ENCODE results near the gene RPS19BP1. TPM values are rescaled to one million over a fixed set of nuclear protein-coding genes. Genes with fewer than 3 reads are reported as not detected.
"Not testable (repeated sequence)": the region's sequence is repeated elsewhere in the genome, so short reads cannot be mapped to it uniquely, and the experiment has no call there.

RPS19BP1 gene
- total RNA-seq, 2 experiments from 2014 or later: 66.5 to 71.4 TPM

DNA sequence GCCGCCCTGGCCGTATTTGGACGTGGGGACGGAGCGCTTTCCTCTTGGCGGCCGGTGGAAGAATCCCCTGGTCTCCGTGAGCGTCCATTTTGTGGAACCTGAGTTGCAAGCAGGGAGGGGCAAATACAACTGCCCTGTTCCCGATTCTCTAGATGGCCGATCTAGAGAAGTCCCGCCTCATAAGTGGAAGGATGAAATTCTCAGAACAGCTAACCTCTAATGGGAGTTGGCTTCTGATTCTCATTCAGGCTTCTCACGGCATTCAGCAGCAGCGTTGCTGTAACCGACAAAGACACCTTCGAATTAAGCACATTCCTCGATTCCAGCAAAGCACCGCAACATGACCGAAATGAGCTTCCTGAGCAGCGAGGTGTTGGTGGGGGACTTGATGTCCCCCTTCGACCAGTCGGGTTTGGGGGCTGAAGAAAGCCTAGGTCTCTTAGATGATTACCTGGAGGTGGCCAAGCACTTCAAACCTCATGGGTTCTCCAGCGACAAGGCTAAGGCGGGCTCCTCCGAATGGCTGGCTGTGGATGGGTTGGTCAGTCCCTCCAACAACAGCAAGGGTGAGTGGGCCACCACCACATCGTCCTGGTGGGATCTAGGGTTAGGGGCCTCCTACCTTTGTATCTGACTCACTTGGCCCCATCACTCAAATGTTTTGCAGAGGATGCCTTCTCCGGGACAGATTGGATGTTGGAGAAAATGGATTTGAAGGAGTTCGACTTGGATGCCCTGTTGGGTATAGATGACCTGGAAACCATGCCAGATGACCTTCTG is 11.3 kb downstream of the RPS19BP1 start:
- not testable (repeated sequence) for H3K27me3 Mint-ChIP-seq; ATAC-seq (ENCODE audit: low read depth); H3K9me3 Mint-ChIP-seq; DNase-seq
- POLR2A ChIA-PET: interaction anchor here (0.9 to 4.7 kb wide), 12 partner anchors 9 to 523 kb away, joined by 3 to 80 read pairs (median 6); partner anchors contain the start of genes MIEF1, RPL3, RPS19BP1 and SYNGR1
- peak overlapping the region; percentile 99 for H3K27ac Mint-ChIP-seq
- H3K36me3 Mint-ChIP-seq: peaks cover 47% of the 10 kb centered on the region
- peaks cover 56% of the 10 kb centered on the region for H3K4me1 Mint-ChIP-seq
- peak overlapping the region; percentile 96 for H3K4me3 Mint-ChIP-seq

DNA sequence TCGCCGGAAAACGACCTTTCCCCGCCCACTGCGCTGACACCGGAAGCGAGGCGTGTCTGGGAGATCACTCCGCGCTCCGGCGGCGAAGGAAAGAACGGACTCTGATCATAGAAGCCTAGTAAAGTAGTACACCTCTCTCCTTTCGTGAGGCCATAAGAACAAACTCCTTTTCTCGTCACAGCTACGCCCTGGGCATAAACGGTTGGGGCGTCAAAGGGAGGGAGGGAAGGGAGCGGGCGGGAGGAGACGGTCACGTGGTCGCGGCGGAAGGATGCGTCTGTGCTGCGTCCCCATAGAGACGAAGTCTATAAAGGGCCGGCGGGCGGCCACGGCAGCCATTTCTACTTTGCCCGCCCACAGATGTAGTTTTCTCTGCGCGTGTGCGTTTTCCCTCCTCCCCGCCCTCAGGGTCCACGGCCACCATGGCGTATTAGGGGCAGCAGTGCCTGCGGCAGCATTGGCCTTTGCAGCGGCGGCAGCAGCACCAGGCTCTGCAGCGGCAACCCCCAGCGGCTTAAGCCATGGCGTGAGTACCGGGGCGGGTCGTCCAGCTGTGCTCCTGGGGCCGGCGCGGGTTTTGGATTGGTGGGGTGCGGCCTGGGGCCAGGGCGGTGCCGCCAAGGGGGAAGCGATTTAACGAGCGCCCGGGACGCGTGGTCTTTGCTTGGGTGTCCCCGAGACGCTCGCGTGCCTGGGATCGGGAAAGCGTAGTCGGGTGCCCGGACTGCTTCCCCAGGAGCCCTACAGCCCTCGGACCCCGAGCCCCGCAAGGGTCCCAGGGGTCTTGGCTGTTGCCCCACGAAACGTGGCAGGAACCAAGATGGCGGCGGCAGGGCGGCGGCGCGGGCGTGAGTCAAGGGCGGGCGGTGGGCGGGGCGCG is 12.1 kb downstream of the RPS19BP1 start, which contains the start of gene ATF4:
ATF4 (plus strand) TSS at position 337 of the 880 bp plus-strand sequence. CDS start 884 bp downstream, outside the sequence.
- H3K27ac Mint-ChIP-seq: peak within 1 kb of the TSS; percentile 99
- POLR2A ChIA-PET: interaction anchor here (0.6 to 4.7 kb wide), 40 partner anchors 10 to 881 kb away, joined by 3 to 80 read pairs (median 4); partner anchors contain the start of genes MIEF1, RPL3, RPS19BP1 and SYNGR1
- no peaks in the 10 kb centered on the region for H3K9me3 Mint-ChIP-seq
- H3K4me3 Mint-ChIP-seq: peak within 1 kb of the TSS; percentile 96
- peaks cover 49% of the 10 kb centered on the region for H3K36me3 Mint-ChIP-seq
- H3K4me1 Mint-ChIP-seq: peaks cover 59% of the 10 kb centered on the region
- DNase-seq: peak; percentile 90
- peak; percentile 23 for ATAC-seq (ENCODE audit: low read depth)
- H3K27me3 Mint-ChIP-seq: no peaks in the 10 kb centered on the region

DNA sequence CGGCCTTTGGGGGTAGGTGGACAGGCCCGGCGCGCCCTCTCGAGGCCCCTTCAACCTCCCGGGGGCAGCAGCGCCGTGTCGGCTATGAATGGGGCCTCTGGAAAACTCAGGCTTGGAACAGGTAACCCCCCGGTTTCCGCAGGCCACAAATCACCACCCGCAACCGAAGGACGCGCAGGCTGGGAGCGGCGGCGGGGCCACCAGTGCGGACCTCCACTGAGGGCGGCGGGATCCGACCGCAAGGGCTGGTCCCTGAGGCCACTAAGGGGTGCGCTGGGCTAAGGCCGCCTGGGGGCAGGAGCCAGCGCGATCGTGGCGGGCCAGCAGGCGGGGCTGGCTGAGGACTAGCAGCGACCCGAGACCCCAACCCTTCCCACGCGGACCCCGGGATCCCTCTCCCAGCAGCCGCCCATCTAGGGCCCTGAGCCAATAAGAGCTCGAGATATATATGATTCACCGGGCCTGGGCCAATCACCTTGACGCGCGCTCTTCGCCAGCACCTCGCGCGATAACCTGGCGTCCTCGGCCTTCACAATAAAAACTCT is 12.8 kb downstream of the RPS19BP1 start:
- Mint-ChIP-seq H3K9me3 (no peaks in the 10 kb centered on the region), H3K36me3 (peaks cover 42% of the 10 kb centered on the region), H3K27me3 (no peaks in the 10 kb centered on the region), H3K4me3 (peak overlapping the region; percentile 96), H3K4me1 (peaks cover 53% of the 10 kb centered on the region), H3K27ac (peak overlapping the region; percentile 99)
- DNase-seq: peak; percentile 92
- peak; percentile 94 for ATAC-seq (ENCODE audit: low read depth)
- POLR2A ChIA-PET: interaction anchor here (0.6 to 4.7 kb wide), 37 partner anchors 9 to 882 kb away, joined by 3 to 80 read pairs (median 5); partner anchors contain the start of genes MIEF1, RPL3, RPS19BP1 and SYNGR1

DNA sequence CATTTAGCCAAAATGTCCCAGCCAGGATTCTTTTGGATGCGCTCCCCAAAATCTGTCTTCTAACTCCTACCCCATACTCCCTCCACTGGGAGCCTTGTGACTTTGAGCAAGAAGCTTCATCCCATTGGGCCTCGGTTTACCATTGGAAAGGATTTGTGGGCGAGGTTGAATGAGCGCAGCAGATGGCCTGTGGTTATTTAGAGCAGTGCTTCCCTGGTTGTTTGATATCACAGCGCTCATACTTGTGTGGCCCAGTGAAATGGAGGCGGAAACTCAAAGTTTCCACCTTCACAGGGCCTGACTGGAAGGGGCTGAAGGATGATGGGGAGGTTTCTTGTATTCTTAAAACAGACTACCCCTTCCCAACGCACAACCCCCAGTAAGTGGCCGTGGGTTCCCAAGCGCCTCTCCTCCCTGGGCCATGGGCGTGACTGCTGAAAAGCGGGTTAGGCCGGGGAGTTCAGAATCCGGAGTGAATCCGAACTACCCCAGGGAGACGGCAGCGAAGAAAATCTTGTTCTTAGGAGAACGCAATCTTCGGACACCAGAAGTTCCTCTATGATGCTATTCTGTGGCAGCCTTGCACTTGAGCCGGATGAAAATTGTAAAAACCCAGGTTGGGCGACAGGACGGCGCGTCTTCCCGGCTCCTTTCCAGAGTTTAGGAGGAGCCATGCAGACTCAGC is 13.4 kb downstream of the RPS19BP1 start:
- peak overlapping the region; percentile 96 for H3K4me3 Mint-ChIP-seq
- H3K9me3 Mint-ChIP-seq: no peaks in the 10 kb centered on the region
- H3K36me3 Mint-ChIP-seq: peaks cover 42% of the 10 kb centered on the region
- no peaks in the 10 kb centered on the region for H3K27me3 Mint-ChIP-seq
- peak overlapping the region; percentile 99 for H3K27ac Mint-ChIP-seq
- POLR2A ChIA-PET: interaction anchor here (0.7 to 4.7 kb wide), 30 partner anchors 9 to 525 kb away, joined by 3 to 80 read pairs (median 6); partner anchors contain the start of genes MIEF1, RPL3, RPS19BP1 and TAB1
- H3K4me1 Mint-ChIP-seq: peaks cover 52% of the 10 kb centered on the region
- DNase-seq (no peak), ATAC-seq (ENCODE audit: low read depth) (no peak)

DNA sequence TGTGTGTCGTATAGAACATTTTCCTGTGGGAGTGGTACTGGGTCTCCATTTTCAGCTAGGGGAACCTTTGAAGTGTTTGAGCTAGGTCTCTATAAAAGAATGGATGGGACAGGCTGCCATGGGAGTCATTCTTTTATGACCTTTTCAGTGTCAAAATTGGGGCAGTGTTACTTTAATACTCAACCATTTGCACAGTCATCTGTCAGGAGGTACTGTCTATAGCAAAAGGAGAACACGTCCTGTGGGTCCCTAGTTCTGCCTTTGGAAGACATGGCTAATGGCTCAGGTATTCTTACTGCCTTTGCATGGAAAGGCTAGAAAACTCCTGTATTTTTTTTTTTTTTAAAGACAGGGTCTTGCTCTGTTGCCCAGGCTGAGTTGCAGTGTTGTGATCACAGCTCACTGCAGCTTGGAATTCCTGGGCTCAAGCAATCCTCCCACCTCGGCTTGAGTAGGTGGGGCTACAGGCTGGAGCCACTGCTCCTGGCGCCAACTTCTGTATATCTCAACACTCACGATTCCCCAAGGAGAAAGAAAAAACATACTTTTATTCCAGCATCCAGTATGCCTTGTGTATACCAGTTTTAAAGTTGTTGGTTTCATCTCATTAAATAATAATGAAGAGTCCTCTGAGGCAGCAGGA is 14.3 kb downstream of the RPS19BP1 start:
- peaks cover 43% of the 10 kb centered on the region for H3K36me3 Mint-ChIP-seq
- no peaks in the 10 kb centered on the region for H3K27me3 Mint-ChIP-seq
- peak overlapping the region; percentile 96 for H3K4me3 Mint-ChIP-seq
- POLR2A ChIA-PET: interaction anchor here (1.0 to 4.0 kb wide), 5 partner anchors 10 to 199 kb away, joined by 3 to 21 read pairs (median 4); partner anchors contain the start of genes MIEF1 and RPL3
- DNase-seq (no peak), ATAC-seq (ENCODE audit: low read depth) (no peak)
- H3K4me1 Mint-ChIP-seq: peaks cover 49% of the 10 kb centered on the region
- peak overlapping the region; percentile 99 for H3K27ac Mint-ChIP-seq
- no peaks in the 10 kb centered on the region for H3K9me3 Mint-ChIP-seq

DNA sequence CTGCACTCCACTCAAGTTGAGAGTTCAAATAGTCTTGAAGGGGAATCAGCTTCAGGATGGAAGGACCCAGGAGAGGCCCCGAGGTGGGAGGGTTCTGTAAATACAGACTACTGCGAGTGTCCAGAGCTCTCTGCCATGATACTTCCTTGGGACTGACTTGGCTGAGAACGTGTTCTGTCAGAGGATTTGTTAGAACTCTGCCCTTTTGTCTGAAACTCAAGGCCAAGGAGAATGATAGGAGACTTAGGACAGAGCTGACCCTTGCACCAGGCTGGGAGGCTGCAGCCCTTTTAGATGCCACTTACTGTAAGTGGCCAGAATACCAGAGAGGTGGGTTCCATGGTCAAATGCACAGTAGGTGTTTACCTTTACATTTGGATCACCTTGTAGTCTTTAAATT is 15.1 kb downstream of the RPS19BP1 start:
- ATAC-seq (ENCODE audit: low read depth): no peak
- H3K9me3 Mint-ChIP-seq: no peaks in the 10 kb centered on the region
- no peak overlapping the region for H3K4me3 Mint-ChIP-seq
- H3K27me3 Mint-ChIP-seq: no peaks in the 10 kb centered on the region
- DNase-seq: no peak
- peaks cover 42% of the 10 kb centered on the region for H3K4me1 Mint-ChIP-seq
- POLR2A ChIA-PET: interaction anchor here (1.0 to 4.0 kb wide), 4 partner anchors 11 to 198 kb away, joined by 3 to 21 read pairs (median 5); partner anchors contain the start of genes MIEF1 and RPL3
- H3K36me3 Mint-ChIP-seq: peaks cover 35% of the 10 kb centered on the region
- H3K27ac Mint-ChIP-seq: no peak overlapping the region

DNA sequence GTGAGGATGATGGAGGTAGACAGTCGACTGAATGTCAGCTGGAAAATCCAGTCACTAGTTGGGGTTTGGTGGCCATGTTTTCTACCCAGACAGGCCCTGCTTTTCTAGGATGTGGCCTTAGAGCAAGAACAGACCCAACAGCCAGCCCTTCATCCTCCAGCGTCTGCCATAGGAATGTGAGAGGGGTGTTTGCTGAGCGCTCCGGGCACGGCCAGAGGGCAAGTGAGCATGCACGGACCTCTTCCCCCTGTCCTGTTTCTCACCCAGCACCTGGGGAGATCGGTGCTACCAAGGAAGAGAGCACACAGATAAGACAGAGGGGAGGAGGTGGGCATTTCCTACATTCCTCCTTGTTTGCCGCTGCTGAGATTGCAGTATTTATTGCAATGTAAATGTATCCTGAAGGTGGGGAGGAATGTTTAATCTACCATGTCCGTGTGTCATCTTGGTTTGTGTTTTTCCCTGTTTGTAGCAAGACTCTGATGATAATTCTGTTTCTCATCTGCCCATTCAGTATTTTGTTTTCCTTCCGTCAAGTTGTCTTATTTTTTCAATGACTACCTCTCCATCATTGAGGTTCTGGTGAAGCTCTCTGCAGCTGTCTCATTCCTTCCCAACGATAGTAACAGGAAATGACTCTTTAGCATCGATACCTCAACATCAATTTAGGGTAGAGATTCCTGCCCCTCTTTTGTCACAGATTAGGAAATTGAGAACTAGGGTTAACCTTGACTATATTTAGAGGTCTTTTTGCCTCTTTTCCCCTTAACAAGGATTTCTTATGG is 17.1 kb downstream of the RPS19BP1 start:
- peaks cover 31% of the 10 kb centered on the region for H3K4me1 Mint-ChIP-seq
- DNase-seq (no peak), ATAC-seq (ENCODE audit: low read depth) (no peak)
- peak overlapping the region; percentile 36 for H3K27ac Mint-ChIP-seq
- no peaks in the 10 kb centered on the region for H3K9me3 Mint-ChIP-seq
- no peaks in the 10 kb centered on the region for H3K27me3 Mint-ChIP-seq
- peaks cover 18% of the 10 kb centered on the region for H3K36me3 Mint-ChIP-seq
- POLR2A ChIA-PET: interaction anchor here (0.6 to 4.0 kb wide), 7 partner anchors 8 to 1090 kb away, joined by 3 to 21 read pairs (median 4); partner anchors contain the start of genes MIEF1 and TAB1
- no peak overlapping the region for H3K4me3 Mint-ChIP-seq

DNA sequence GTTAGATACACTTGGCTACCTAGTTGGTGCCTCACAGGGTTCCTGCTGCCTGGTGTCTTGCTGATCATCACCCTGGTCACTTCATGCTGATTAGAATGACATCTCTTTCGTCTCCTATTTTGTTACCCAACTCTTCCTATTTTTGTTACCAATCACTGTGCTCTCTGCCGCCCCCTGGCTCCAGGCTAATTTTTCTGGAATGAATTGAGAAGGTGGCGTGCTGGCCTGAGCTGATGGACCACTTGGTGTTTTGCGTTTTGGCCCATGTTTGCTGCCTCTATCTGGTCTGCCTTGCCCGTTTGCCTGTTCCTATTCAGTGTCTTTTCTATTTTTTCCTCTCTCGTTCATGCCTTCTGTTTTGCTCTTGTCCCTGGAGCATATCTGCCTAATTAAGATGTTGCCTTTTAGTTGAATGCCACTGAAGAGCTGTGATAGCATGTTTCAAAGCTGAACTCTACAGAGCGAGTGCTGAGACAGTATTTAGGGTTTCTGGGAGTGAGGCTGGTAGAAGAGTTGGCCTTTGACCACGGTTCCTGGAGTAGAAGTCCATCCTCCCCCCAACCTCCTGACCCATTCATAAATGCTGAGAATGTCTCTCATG is 18.1 kb downstream of the RPS19BP1 start:
- no peaks in the 10 kb centered on the region for H3K27me3 Mint-ChIP-seq
- peaks cover 17% of the 10 kb centered on the region for H3K36me3 Mint-ChIP-seq
- no peak for ATAC-seq (ENCODE audit: low read depth)
- DNase-seq: peak; percentile 71
- POLR2A ChIA-PET: interaction anchor here (1.0 kb wide), 2 partner anchors 115 to 195 kb away, joined by 3 to 4 read pairs; partner anchors contain the start of genes RPL3 and TAB1
- no peaks in the 10 kb centered on the region for H3K9me3 Mint-ChIP-seq
- H3K4me1 Mint-ChIP-seq: peaks cover 28% of the 10 kb centered on the region
- no peak overlapping the region for H3K27ac Mint-ChIP-seq
- no peak overlapping the region for H3K4me3 Mint-ChIP-seq

DNA sequence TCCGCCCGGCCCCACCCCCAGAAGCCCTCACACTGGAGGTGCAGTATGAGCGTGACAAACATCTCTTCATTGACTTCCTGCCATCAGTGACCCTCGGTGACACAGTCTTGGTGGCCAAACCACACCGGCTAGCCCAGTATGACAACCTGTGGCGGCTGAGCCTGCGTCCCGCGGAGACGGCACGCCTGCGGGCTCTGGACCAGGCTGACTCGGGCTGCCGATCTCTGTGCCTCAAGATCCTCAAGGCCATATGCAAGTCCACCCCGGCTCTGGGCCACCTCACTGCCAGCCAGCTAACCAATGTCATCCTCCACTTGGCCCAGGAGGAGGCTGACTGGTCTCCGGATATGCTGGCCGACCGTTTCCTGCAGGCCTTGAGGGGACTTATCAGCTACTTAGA is 18.8 kb downstream of the RPS19BP1 start:
- DNase-seq: no peak
- Mint-ChIP-seq H3K27ac (no peak overlapping the region), H3K36me3 (peaks cover 17% of the 10 kb centered on the region), H3K9me3 (no peaks in the 10 kb centered on the region), H3K27me3 (no peaks in the 10 kb centered on the region), H3K4me3 (no peak overlapping the region), H3K4me1 (peaks cover 24% of the 10 kb centered on the region)
- ATAC-seq (ENCODE audit: low read depth): no peak
- POLR2A ChIA-PET: interaction anchor here (1.0 kb wide), 1 partner anchor 194 kb away, joined by 3 read pairs; the partner anchor contains the start of gene RPL3

DNA sequence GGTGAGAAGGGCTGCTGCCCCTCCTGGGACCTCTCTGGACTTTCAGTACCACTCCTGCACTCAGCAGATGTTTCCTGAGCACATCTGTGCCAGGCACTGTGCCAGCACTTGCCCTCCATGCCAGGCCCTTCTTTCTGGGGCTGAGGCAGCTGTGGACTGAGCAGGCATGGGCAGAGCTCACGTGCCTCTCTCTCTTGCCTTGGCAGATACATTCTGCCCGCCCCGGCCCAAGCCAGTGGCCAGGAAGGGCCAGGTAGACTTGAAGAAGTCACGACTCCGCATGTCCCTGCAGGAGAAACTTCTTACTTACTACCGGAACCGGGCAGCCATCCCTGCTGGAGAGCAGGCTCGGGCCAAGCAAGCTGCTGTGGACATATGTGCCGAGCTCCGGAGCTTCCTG is 20.5 kb downstream of the RPS19BP1 start:
- H3K36me3 Mint-ChIP-seq: peaks cover 23% of the 10 kb centered on the region
- H3K9me3 Mint-ChIP-seq: no peaks in the 10 kb centered on the region
- POLR2A ChIA-PET: no interaction called here
- H3K27me3 Mint-ChIP-seq: no peaks in the 10 kb centered on the region
- no peak overlapping the region for H3K27ac Mint-ChIP-seq
- DNase-seq (no peak), ATAC-seq (ENCODE audit: low read depth) (no peak)
- no peak overlapping the region for H3K4me3 Mint-ChIP-seq
- peaks cover 21% of the 10 kb centered on the region for H3K4me1 Mint-ChIP-seq

DNA sequence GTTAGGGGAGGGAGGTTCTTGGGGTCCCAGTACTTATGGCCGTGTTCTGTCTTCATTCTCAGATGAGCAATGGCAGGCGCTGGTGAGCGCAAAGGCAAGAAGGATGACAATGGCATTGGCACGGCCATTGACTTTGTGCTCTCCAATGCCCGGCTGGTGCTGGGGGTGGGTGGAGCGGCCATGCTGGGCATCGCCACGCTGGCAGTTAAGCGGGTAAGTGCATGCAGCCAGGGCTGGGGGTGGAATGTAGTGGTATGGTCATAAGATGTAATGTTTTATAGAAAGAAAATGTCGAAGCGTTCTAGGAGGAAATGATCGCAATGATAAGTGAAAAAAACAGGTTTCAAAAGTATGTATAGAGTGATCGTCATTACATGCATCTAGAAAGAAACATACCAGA is 21.3 kb downstream of the RPS19BP1 start:
- H3K36me3 Mint-ChIP-seq: peaks cover 28% of the 10 kb centered on the region

More for the DNA sequence above, 21.3 kb downstream of the RPS19BP1 start:
- ATAC-seq (ENCODE audit: low read depth) (no peak), DNase-seq (no peak)
- POLR2A ChIA-PET: interaction anchor here (0.8 to 2.3 kb wide), 3 partner anchors 9 to 10 kb away, joined by 3 to 9 read pairs (median 3); partner anchors contain the start of genes ATF4 and MIEF1
- Mint-ChIP-seq H3K4me3 (no peak overlapping the region), H3K4me1 (peaks cover 25% of the 10 kb centered on the region), H3K27me3 (no peaks in the 10 kb centered on the region), H3K9me3 (no peaks in the 10 kb centered on the region), H3K27ac (no peak overlapping the region)
